Transverse colon (tissue), 4 donors: Measurements from ENCODE around the gene CACNA1C. TPM values are rescaled to one million over a fixed set of nuclear protein-coding genes. Genes with fewer than 3 reads are reported as not detected.

Experiments
- DNase-seq: peaks from one replicate; pipeline ENCODE4 v3.0.0-alpha.2; 2019
- H3K27ac ChIP-seq, 4 donors: fragments of 200-600 bp; sonication (generic); 2 replicates each; pipeline ENCODE4 v1.5.1; 2016 to 2018; ENCODE audit warnings: inconsistent platforms in 4 of 4
- H3K27me3 ChIP-seq: fragments of 200-600 bp; sonication (generic); 2 replicates; pipeline ENCODE4 v1.5.1; 2017; ENCODE audit warnings: inconsistent platforms
- H3K36me3 ChIP-seq, 4 donors: fragments of 200-600 bp; sonication (generic); 2 replicates each; pipeline ENCODE4 v1.5.1; 2017 to 2019; ENCODE audit warnings: inconsistent platforms in 4 of 4
- H3K4me1 ChIP-seq, 4 donors: fragments of 200-600 bp; sonication (generic); 2 replicates each; pipeline ENCODE4 v1.5.1; 2017 to 2020; ENCODE audit warnings: inconsistent platforms in 4 of 4
- H3K4me3 ChIP-seq, 4 donors: fragments of 200-600 bp; sonication (generic); 1 replicate in 1 of 4; 2 replicates in 3 of 4; pipeline versions ENCODE4 v1.5.1 to v1.6.1; 2017 to 2019; ENCODE audit warnings: inconsistent platforms in 4 of 4
- H3K9me3 ChIP-seq, 2 donors: fragments of 200-600 bp; sonication (generic); 2 replicates each; pipeline ENCODE4 v1.5.1; 2017 to 2019; ENCODE audit warnings: inconsistent platforms in 2 of 2
- CTCF ChIP-seq, 5 experiments: fragments of 200-600 bp in 3 of 5; fragments of 450-650 bp in 2 of 5; sonication (generic) in 3 of 5; IDR thresholded peaks; 1 replicate in 2 of 5; 2 replicates in 3 of 5; pipeline ENCODE4 v1.5.1; 2016 to 2017; ENCODE audit warnings: antibody characterized with exemption in 5 of 5, inconsistent platforms in 3 of 5, mild to moderate bottlenecking in 2 of 5, moderate library complexity in 1 of 5
- EP300 ChIP-seq: sonication (generic); formaldehyde crosslinking; IDR thresholded peaks from one replicate; pipeline ENCODE4 v1.6.1; 2017; ENCODE audit warnings: antibody characterized with exemption, low read depth
- POLR2A ChIP-seq: fragments of 450-650 bp; IDR thresholded peaks from one replicate; pipeline ENCODE4 v1.6.1; 2016; ENCODE audit warnings: antibody characterized with exemption, mild to moderate bottlenecking, moderate library complexity
- POLR2AphosphoS5 ChIP-seq, 3 donors: sonication (generic); formaldehyde crosslinking; IDR thresholded peaks; one replicate each; pipeline ENCODE4 v1.6.1; 2016; ENCODE audit warnings: antibody characterized with exemption in 3 of 3
- WGBS, 2 donors: methylation state at CpG; one replicate each; pipeline ENCODE4 v1.1.5; 2018; ENCODE audit warnings: low coverage in 1 of 2; 5-methylcytosine and 5-hydroxymethylcytosine counted together
- in situ Hi-C, 4 donors: fragments of 200-750 bp; cut with MboI; loops; one replicate each; pipeline versions ENCODE4 v1.15.0 to v1.15.1; 2017; ENCODE audit warnings: low sequenced_read_pairs in 3 of 4, low pct_ligation_motif_present in 1 of 4, low pct_unique_long_range_greater_than_20kb in 1 of 4
- intact Hi-C: fragments of 100-400 bp; cut with DNase I; formaldehyde crosslinking; loops from one replicate; pipeline ENCODE4 v1.15.1; 2023; ENCODE audit warnings: low total_unique reads
- total RNA-seq, 4 donors: library from RNA; depleted of rRNA; stranded (reverse); fragments of >200 nt; gene quantifications; one replicate each; pipeline ENCODE4 v1.1.0, GENCODE V29; 2016

The CACNA1C gene
- total RNA-seq, 4 donors from 2014 or later = 18.8 to 35.2 (median 24.8) TPM

DNA sequence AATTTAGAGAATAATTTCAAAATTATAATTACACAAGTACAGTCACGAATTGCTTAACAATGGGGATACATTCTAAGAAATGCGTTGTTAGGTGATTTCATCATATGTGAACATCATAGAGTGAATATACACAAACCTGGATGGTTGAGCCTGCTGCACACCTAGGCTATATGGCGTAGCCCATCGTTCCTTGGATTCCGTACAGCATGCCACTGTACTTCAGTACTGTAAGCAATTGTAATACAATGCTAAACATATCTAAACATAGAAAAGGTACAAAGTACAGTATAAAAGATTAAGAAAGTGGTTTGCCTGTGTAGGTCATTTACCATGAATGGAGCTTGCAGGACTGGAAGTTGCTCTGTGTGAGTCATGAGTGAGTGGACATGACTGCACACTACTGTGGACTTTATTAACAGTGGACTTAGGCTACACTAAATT, 286.2 kb downstream of the CACNA1C start:
- peak overlapping the region; percentile 21 to 83 (median 81) for H3K27ac ChIP-seq
- WGBS, 2 donors = 48 to 65% methylated on average over 5 of the region's 5 CpGs

GRCh38 chr12:2341051-2341751, 288.4 kb downstream of the CACNA1C start:
- 69 to 84% methylated on average over 3 to 15 of the region's 15 CpGs for WGBS, 2 donors
- Histone ChIP-seq H3K27ac (peak overlapping the region; percentile 51 to 72 (median 63)), H3K4me1 (peaks cover 9 to 82% (median 42%) of the 10 kb centered on the region in 4 donors)

More for the DNA sequence above, 286.2 kb downstream of the CACNA1C start:
- Histone ChIP-seq H3K4me3 (no peak overlapping the region), H3K27me3 (no peaks in the 10 kb centered on the region), H3K9me3 (no peaks in the 10 kb centered on the region), H3K36me3 (no peaks in the 10 kb centered on the region), H3K4me1 (peaks cover 5 to 75% (median 41%) of the 10 kb centered on the region in 4 donors)
- in situ Hi-C loops (no loop called here), intact Hi-C loops (no loop called here)
- peak; percentile 37 for DNase-seq
- TF ChIP-seq POLR2AphosphoS5 (IDR thresholded peaks at IDR 0.05) (peak in 2 of 3 donors; percentile 18 to 38), POLR2A (no peak)

GRCh38 chr12:2341871-2342270, 289.1 kb downstream of the CACNA1C start:
- intact Hi-C loops = no loop called here
- in situ Hi-C loops = no loop called here
- no peak overlapping the region for H3K4me3 ChIP-seq
- no peak for DNase-seq
- 60 to 68% methylated on average over 3 to 7 of the region's 7 CpGs for WGBS, 2 donors
- H3K36me3 ChIP-seq = no peaks in the 10 kb centered on the region
- peaks cover 9 to 75% (median 37%) of the 10 kb centered on the region in 4 donors for H3K4me1 ChIP-seq
- no peaks in the 10 kb centered on the region for H3K9me3 ChIP-seq
- peak overlapping the region; percentile 51 to 72 (median 63) for H3K27ac ChIP-seq
- no peaks in the 10 kb centered on the region for H3K27me3 ChIP-seq
- TF ChIP-seq EP300 = no peak
- TF ChIP-seq POLR2AphosphoS5 (IDR thresholded peaks at IDR 0.05) = peak in 2 of 3 donors; percentile 17 to 36

More at GRCh38 chr12:2341051-2341751, 288.4 kb downstream of the CACNA1C start:
- H3K4me3 ChIP-seq = no peak overlapping the region
- H3K27me3 ChIP-seq = no peaks in the 10 kb centered on the region
- no peak for DNase-seq
- in situ Hi-C loops = no loop called here
- intact Hi-C loops = no loop called here
- TF ChIP-seq CTCF (IDR thresholded peaks at IDR 0.05) (no peak), EP300 (no peak), POLR2A (no peak), POLR2AphosphoS5 (IDR thresholded peaks at IDR 0.05) (no peak)
- H3K9me3 ChIP-seq = no peaks in the 10 kb centered on the region
- no peaks in the 10 kb centered on the region for H3K36me3 ChIP-seq

- 19 to 58% methylated on average over 4 of the region's 4 CpGs for WGBS, 2 donors
- peak overlapping the region; percentile 56 to 72 (median 68) for H3K27ac ChIP-seq
- H3K27me3 ChIP-seq = no peaks in the 10 kb centered on the region
- intact Hi-C loops = no loop called here
- no peak for TF ChIP-seq POLR2A
- no peak for TF ChIP-seq CTCF (IDR thresholded peaks at IDR 0.05)
- peak; percentile 52 to 83 (median 73) for TF ChIP-seq POLR2AphosphoS5 (IDR thresholded peaks at IDR 0.05)
- peak; percentile 41 for TF ChIP-seq EP300
- DNase-seq = no peak
- in situ Hi-C loops = no loop called here
- peaks cover 19 to 71% (median 35%) of the 10 kb centered on the region in 4 donors for H3K4me1 ChIP-seq
- no peaks in the 10 kb centered on the region for H3K9me3 ChIP-seq
- H3K36me3 ChIP-seq = no peaks in the 10 kb centered on the region
- no peak overlapping the region for H3K4me3 ChIP-seq
These were observed 290.9 kb downstream of the CACNA1C start for GRCh38 chr12:2343681-2344080.

DNA sequence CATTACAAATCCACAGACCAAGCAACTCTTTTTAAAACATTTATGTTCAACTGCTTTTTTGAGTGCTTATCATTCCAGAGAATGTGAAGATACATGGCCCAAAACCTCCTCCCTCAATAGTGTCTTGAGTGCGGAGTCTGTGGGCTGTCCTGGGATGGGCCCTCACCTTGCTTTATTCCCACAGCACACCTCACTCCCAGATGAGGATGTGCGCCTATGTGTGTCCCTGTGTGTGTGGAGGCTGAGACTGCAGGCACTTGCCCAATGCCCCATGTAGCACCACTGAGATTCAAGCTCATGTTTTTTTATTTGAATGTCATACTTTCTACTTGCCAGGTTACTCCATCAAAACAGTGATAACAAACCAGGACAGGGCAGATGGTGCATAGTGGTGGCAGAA, 291.7 kb downstream of the CACNA1C start:
- intact Hi-C loops (no loop called here), in situ Hi-C loops (no loop called here)
- 83 to 100% methylated on average over 1 to 2 of the region's 2 CpGs for WGBS, 2 donors
- Histone ChIP-seq H3K9me3 (no peaks in the 10 kb centered on the region), H3K36me3 (no peaks in the 10 kb centered on the region), H3K4me1 (peaks cover 23 to 68% (median 32%) of the 10 kb centered on the region in 4 donors), H3K27ac (peak overlapping the region; percentile 56 to 72 (median 68)), H3K4me3 (no peak overlapping the region), H3K27me3 (no peaks in the 10 kb centered on the region)
- DNase-seq = no peak
- TF ChIP-seq POLR2A (no peak), CTCF (IDR thresholded peaks at IDR 0.05) (no peak), EP300 (no peak), POLR2AphosphoS5 (IDR thresholded peaks at IDR 0.05) (no peak)
